AG04450 (cell line): ENCODE measurements around the gene LIPC. TPM values are rescaled to one million over a fixed set of nuclear protein-coding genes. Genes with fewer than 3 reads are reported as not detected.

Source experiments
- CTCF ChIA-PET: fragments of 300-600, 350-600 bp; formaldehyde crosslinking; extraction: SDS; loops from one replicate; lab custom pipeline; 2022; ENCODE audit warnings: antibody characterized with exemption, inconsistent platforms; lab: Charles Lee
- POLR2A ChIA-PET: fragments of 350-600 bp; formaldehyde crosslinking; extraction: SDS; loops from one replicate; lab custom pipeline; 2021; ENCODE audit warnings: antibody characterized with exemption, inconsistent platforms; lab: Yijun Ruan, JAX
- DNase-seq: peaks from one replicate; pipeline ENCODE4 v3.0.0-alpha.2; 2011; ENCODE audit warnings: low read depth, low spot score
- H3K27ac ChIP-seq: one replicate; pipeline ENCODE4 v1.5.1; 2012; ENCODE audit warnings: low read depth, low read length, control low read depth
- H3K27me3 ChIP-seq: one replicate; pipeline ENCODE4 v1.6.0; 2012; ENCODE audit warnings: low read length; ENCODE audit not compliant: control insufficient read depth, insufficient read depth
- H3K4me3 ChIP-seq: 2 replicates; pipeline ENCODE4 v1.5.1; 2011; ENCODE audit warnings: mild to moderate bottlenecking, low read depth, low read length, control low read depth
- H3K9me3 ChIP-seq: 2 replicates; pipeline ENCODE4 v1.5.1; 2012; ENCODE audit warnings: low read length; ENCODE audit not compliant: control insufficient read depth, insufficient read depth
- CTCF ChIP-seq: IDR thresholded peaks from 2 replicates; pipeline ENCODE4 v1.5.1; 2011; ENCODE audit warnings: low read depth, low read length, control low read depth, inconsistent platforms
- polyA plus RNA-seq: library from polyadenylated mRNA; depleted of rRNA; stranded (reverse); fragments of >200 nt; gene quantifications from 2 replicates; pipeline ENCODE4 v1.2.3, GENCODE V29; 2011

The LIPC gene
- polyA plus RNA-seq, 1 experiment, result 0.82 TPM

GRCh38 chr15:58426501-58426900, 5.3 kb upstream of the LIPC start:
- Histone ChIP-seq H3K9me3 (no peaks in the 10 kb centered on the region), H3K4me3 (no peak overlapping the region), H3K27ac (no peak overlapping the region), H3K27me3 (peaks cover 2% of the 10 kb centered on the region)
- TF ChIP-seq CTCF, result no peak
- ChIA-PET CTCF (no interaction called here), POLR2A (no interaction called here)
- DNase-seq, result no peak

- DNase-seq, result no peak
- CTCF ChIA-PET, result no interaction called here
- no peak for TF ChIP-seq CTCF
- Histone ChIP-seq H3K27ac (no peak overlapping the region), H3K9me3 (no peaks in the 10 kb centered on the region), H3K27me3 (peaks cover 2% of the 10 kb centered on the region), H3K4me3 (no peak overlapping the region)
- POLR2A ChIA-PET, result no interaction called here
Observed at GRCh38 chr15:58427987-58428386, 3.8 kb upstream of the LIPC start.

GRCh38 chr15:58430224-58430787, 1.5 kb upstream of the LIPC start:
- Histone ChIP-seq H3K9me3 (no peaks in the 10 kb centered on the region), H3K27ac (no peak overlapping the region), H3K4me3 (no peak overlapping the region), H3K27me3 (peaks cover 2% of the 10 kb centered on the region)
- no peak for DNase-seq
- ChIA-PET POLR2A (no interaction called here), CTCF (no interaction called here)
- TF ChIP-seq CTCF, result no peak

GRCh38 chr15:58432401-58432800, 610 bp downstream of the LIPC start:
- Histone ChIP-seq H3K27me3 (peaks cover 2% of the 10 kb centered on the region), H3K27ac (peak overlapping the region; percentile 21), H3K9me3 (no peaks in the 10 kb centered on the region), H3K4me3 (no peak overlapping the region)
- ChIA-PET POLR2A (no interaction called here), CTCF (no interaction called here)
- no peak for DNase-seq
- no peak for TF ChIP-seq CTCF

- no peak for DNase-seq
- no peak for TF ChIP-seq CTCF
- no peak overlapping the region for H3K27ac ChIP-seq
- POLR2A ChIA-PET, result no interaction called here
- CTCF ChIA-PET, result no interaction called here
- no peak overlapping the region for H3K4me3 ChIP-seq
- H3K9me3 ChIP-seq, result no peaks in the 10 kb centered on the region
- H3K27me3 ChIP-seq, result peaks cover 2% of the 10 kb centered on the region
Observed at GRCh38 chr15:58433597-58434333, 2.0 kb downstream of the LIPC start.
